ENCODE measurements around the gene F2R. TPM values are rescaled to one million over a fixed set of nuclear protein-coding genes. Genes with fewer than 3 reads are reported as not detected.

Gene F2R
- total RNA-seq, 4 donors from 2014 or later = 5.0 to 11.4 (median 8.5) TPM

GRCh38 chr5:76720988-76721569 is 5.2 kb downstream of the F2R start:
- H3K36me3 ChIP-seq = no peaks in the 10 kb centered on the region
- H3K27ac ChIP-seq = peak overlapping the region in 3 of 4 donors; percentile 28 to 39 (median 36)
- TF ChIP-seq CTCF (IDR thresholded peaks at IDR 0.05) (no peak), POLR2A (IDR thresholded peaks at IDR 0.05) (no peak)
- DNase-seq = no peak
- H3K27me3 ChIP-seq = no peaks in the 10 kb centered on the region
- H3K4me3 ChIP-seq = no peak overlapping the region
- no peaks in the 10 kb centered on the region for H3K9me3 ChIP-seq
- peaks cover 0 to 11% (median 0%) of the 10 kb centered on the region in 4 donors for H3K4me1 ChIP-seq

DNA sequence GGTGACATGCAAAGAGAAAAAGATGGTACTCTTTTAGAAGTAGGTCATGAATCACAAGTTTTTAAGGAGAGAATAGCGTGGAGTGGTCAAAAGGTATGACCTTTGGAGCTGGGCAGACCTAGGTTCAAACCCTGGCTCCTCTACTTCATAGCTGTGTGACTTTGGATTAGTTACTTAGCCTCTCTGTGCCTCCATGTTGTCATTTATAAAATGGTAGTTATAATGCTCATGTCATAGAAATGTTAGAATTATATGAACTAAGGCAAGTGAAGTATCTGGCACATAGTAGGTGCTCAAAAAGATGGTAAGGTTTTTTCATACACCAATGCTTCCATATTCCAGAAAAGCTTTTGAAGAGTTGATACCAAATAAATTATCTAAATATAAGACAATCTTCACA is 7.3 kb downstream of the F2R start:
- no peaks in the 10 kb centered on the region for H3K36me3 ChIP-seq
- DNase-seq = no peak
- no peaks in the 10 kb centered on the region for H3K9me3 ChIP-seq
- peaks cover 0 to 6% (median 0%) of the 10 kb centered on the region in 4 donors for H3K4me1 ChIP-seq
- H3K27me3 ChIP-seq = no peaks in the 10 kb centered on the region
- H3K27ac ChIP-seq = no peak overlapping the region
- TF ChIP-seq CTCF (IDR thresholded peaks at IDR 0.05) (no peak), POLR2A (IDR thresholded peaks at IDR 0.05) (no peak)
- H3K4me3 ChIP-seq = no peak overlapping the region

- H3K4me1 ChIP-seq = peaks cover 0 to 3% (median 0%) of the 10 kb centered on the region in 4 donors
- peaks cover 0 to 2% (median 0%) of the 10 kb centered on the region in 4 donors for H3K9me3 ChIP-seq
- H3K27me3 ChIP-seq = no peaks in the 10 kb centered on the region
- DNase-seq = no peak
- no peaks in the 10 kb centered on the region for H3K36me3 ChIP-seq
- no peak overlapping the region for H3K4me3 ChIP-seq
- no peak for TF ChIP-seq POLR2A (IDR thresholded peaks at IDR 0.05)
- no peak for TF ChIP-seq CTCF (IDR thresholded peaks at IDR 0.05)
- peak overlapping the region in 1 of 4 donors; percentile 8 for H3K27ac ChIP-seq
Measured at GRCh38 chr5:76723906-76724305, 8.0 kb downstream of the F2R start.

DNA sequence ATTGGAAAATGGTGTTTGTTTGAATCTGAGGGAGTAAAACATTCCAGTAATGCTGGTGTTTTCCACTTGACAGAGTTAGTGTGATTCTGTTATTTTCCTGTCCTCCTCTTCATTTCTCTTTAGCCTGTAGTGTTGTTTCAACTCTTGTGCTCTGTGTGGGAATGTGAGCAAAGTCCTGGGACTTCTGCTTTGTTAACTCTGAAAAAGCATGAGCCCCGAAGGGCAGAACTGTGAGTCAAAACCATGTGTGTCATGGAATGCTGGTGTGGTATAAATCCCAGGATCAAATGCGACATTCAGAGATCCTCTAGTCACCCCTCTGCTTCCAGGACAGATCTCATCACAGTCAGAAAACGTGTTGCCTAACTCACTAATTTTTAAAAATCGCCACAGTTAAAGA is 8.9 kb downstream of the F2R start:
- Histone ChIP-seq H3K36me3 (no peaks in the 10 kb centered on the region), H3K4me3 (no peak overlapping the region), H3K4me1 (peaks cover 0 to 3% (median 0%) of the 10 kb centered on the region in 4 donors), H3K27ac (peak overlapping the region in 1 of 4 donors; percentile 17), H3K9me3 (peaks cover 0 to 12% (median 0%) of the 10 kb centered on the region in 4 donors), H3K27me3 (no peaks in the 10 kb centered on the region)
- DNase-seq = no peak
- TF ChIP-seq CTCF (IDR thresholded peaks at IDR 0.05) (no peak), POLR2A (IDR thresholded peaks at IDR 0.05) (no peak)

GRCh38 chr5:76728965-76729364 is 13.0 kb downstream of the F2R start:
- H3K4me3 ChIP-seq = no peak overlapping the region
- no peak for DNase-seq
- H3K27ac ChIP-seq = no peak overlapping the region
- peaks cover 0 to 19% (median 0%) of the 10 kb centered on the region in 4 donors for H3K9me3 ChIP-seq
- TF ChIP-seq POLR2A (IDR thresholded peaks at IDR 0.05) (no peak), CTCF (IDR thresholded peaks at IDR 0.05) (no peak)
- peaks cover 0 to under 1% (median 0%) of the 10 kb centered on the region in 4 donors for H3K4me1 ChIP-seq
- no peaks in the 10 kb centered on the region for H3K27me3 ChIP-seq
- H3K36me3 ChIP-seq = no peaks in the 10 kb centered on the region
